ENCODE results near the gene P2RX1.
"Not testable (repeated sequence)": the region's sequence is repeated elsewhere in the genome, so short reads cannot be mapped to it uniquely, and the experiment has no call there.

P2RX1 gene

GRCh38 chr17:3951003-3951402 lies 34.7 kb upstream of the P2RX1 start:
- no peak for DNase-seq

GRCh38 chr17:3950584-3950983 lies 34.3 kb upstream of the P2RX1 start:
- DNase-seq, result no peak

GRCh38 chr17:3949418-3949817 lies 33.2 kb upstream of the P2RX1 start:
- DNase-seq, result no peak

GRCh38 chr17:3948551-3948950 lies 32.3 kb upstream of the P2RX1 start:
- DNase-seq, result not testable (repeated sequence)

GRCh38 chr17:3947318-3947810 lies 31.1 kb upstream of the P2RX1 start:
- DNase-seq, result no peak

GRCh38 chr17:3946711-3947235 lies 30.5 kb upstream of the P2RX1 start:
- no peak for DNase-seq

- no peak for DNase-seq
Measured at GRCh38 chr17:3944485-3945388, 28.5 kb upstream of the P2RX1 start.

GRCh38 chr17:3943240-3943891 lies 27.1 kb upstream of the P2RX1 start:
- DNase-seq, result no peak

- no peak for DNase-seq
Measured at GRCh38 chr17:3940965-3941698, 24.9 kb upstream of the P2RX1 start.

- no peak for DNase-seq
Measured at GRCh38 chr17:3937359-3937758, 21.1 kb upstream of the P2RX1 start.

- DNase-seq, result no peak
Measured at GRCh38 chr17:3935825-3936355, 19.6 kb upstream of the P2RX1 start.

GRCh38 chr17:3935140-3935542 lies 18.9 kb upstream of the P2RX1 start:
- no peak for DNase-seq

- DNase-seq, result no peak
Measured at GRCh38 chr17:3929764-3930163, 13.5 kb upstream of the P2RX1 start.

GRCh38 chr17:3929181-3929580 lies 12.9 kb upstream of the P2RX1 start:
- no peak for DNase-seq

- no peak for DNase-seq
Measured at GRCh38 chr17:3928406-3928805, 12.1 kb upstream of the P2RX1 start.

GRCh38 chr17:3927628-3928340 lies 11.5 kb upstream of the P2RX1 start:
- DNase-seq, result no peak

- no peak for DNase-seq
Measured at GRCh38 chr17:3926860-3927627, 10.8 kb upstream of the P2RX1 start.

GRCh38 chr17:3925684-3926485 lies 9.6 kb upstream of the P2RX1 start:
- no peak for DNase-seq

GRCh38 chr17:3924512-3925350 lies 8.5 kb upstream of the P2RX1 start:
- no peak for DNase-seq
